ENCODE data around the gene PRTG. TPM values are rescaled to one million over a fixed set of nuclear protein-coding genes. Genes with fewer than 3 reads are reported as not detected.

PRTG gene
- total RNA-seq, 2 experiments from 2014 or later, result 0.15 TPM; not detected in 1

GRCh38 chr15:55770806-55771205, 27.9 kb upstream of the PRTG start:
- CTCF ChIA-PET (ENCODE audit: unreplicated experiment), result interaction anchor here (0.6 kb wide), 1 partner anchor 240 kb away, joined by 3 read pairs; no protein-coding TSS in a partner anchor
- H3K9me2 ChIP-seq (ENCODE audit: insufficient read depth, low read length), result no peaks in the 10 kb centered on the region
- no peak overlapping the region for H2AFZ ChIP-seq (ENCODE audit: low read length)
- intact Hi-C loops (cut with micrococcal nuclease; ENCODE audit: unreplicated experiment), result no loop called here
- H3K79me2 ChIP-seq (ENCODE audit: insufficient read depth, low read depth, low read length), result no peaks in the 10 kb centered on the region
- TF ChIP-seq EZH2phosphoT487 (IDR thresholded peaks at IDR 0.05; ENCODE audit: borderline replicate concordance, low read depth, low read length) (no peak), CTCF (conservative IDR thresholded peaks at IDR 0.05; ENCODE audit: low read length) (no peak)
- H3K4me3 ChIP-seq (ENCODE audit: low read depth, low read length, poor library complexity, severe bottlenecking), result no peak overlapping the region
- H3K9me3 ChIP-seq (ENCODE audit: low read length), result no peaks in the 10 kb centered on the region
- no peak overlapping the region for H3K4me2 ChIP-seq (ENCODE audit: low read length)
- H3K4me1 ChIP-seq (ENCODE audit: insufficient read depth, low read length, poor library complexity, severe bottlenecking), result no peaks in the 10 kb centered on the region
- no peak for DNase-seq (ENCODE audit: low spot score)
- no peaks in the 10 kb centered on the region for H4K20me1 ChIP-seq (ENCODE audit: insufficient read depth, low read length)
- no TSS peak for BruUV-seq (replicated peaks)
- H3K36me3 ChIP-seq (ENCODE audit: insufficient read depth, low read length), result no peaks in the 10 kb centered on the region
- POLR2A ChIA-PET, result interaction anchor here (0.6 kb wide), 1 partner anchor 28 kb away, joined by 3 read pairs; no protein-coding TSS in a partner anchor
- no peak overlapping the region for H3K27ac ChIP-seq (ENCODE audit: low read depth, low read length, poor library complexity, severe bottlenecking)

GRCh38 chr15:55770261-55770660, 27.3 kb upstream of the PRTG start:
- no peak overlapping the region for H3K27ac ChIP-seq (ENCODE audit: low read depth, low read length, poor library complexity, severe bottlenecking)
- ChIA-PET POLR2A (no interaction called here), CTCF (ENCODE audit: unreplicated experiment) (interaction anchor here (0.6 kb wide), 1 partner anchor 239 kb away, joined by 3 read pairs; no protein-coding TSS in a partner anchor)
- no peaks in the 10 kb centered on the region for H3K79me2 ChIP-seq (ENCODE audit: insufficient read depth, low read depth, low read length)
- no TSS peak for BruUV-seq (replicated peaks)
- no peak overlapping the region for H3K4me2 ChIP-seq (ENCODE audit: low read length)
- H2AFZ ChIP-seq (ENCODE audit: low read length), result no peak overlapping the region
- intact Hi-C loops (cut with micrococcal nuclease; ENCODE audit: unreplicated experiment), result no loop called here
- H3K36me3 ChIP-seq (ENCODE audit: insufficient read depth, low read length), result no peaks in the 10 kb centered on the region
- H3K4me1 ChIP-seq (ENCODE audit: insufficient read depth, low read length, poor library complexity, severe bottlenecking), result no peaks in the 10 kb centered on the region
- no peaks in the 10 kb centered on the region for H3K9me3 ChIP-seq (ENCODE audit: low read length)
- TF ChIP-seq CTCF (conservative IDR thresholded peaks at IDR 0.05; ENCODE audit: low read length), result no peak
- TF ChIP-seq EZH2phosphoT487 (IDR thresholded peaks at IDR 0.05; ENCODE audit: borderline replicate concordance, low read depth, low read length), result no peak
- H4K20me1 ChIP-seq (ENCODE audit: insufficient read depth, low read length), result no peaks in the 10 kb centered on the region
- no peak overlapping the region for H3K4me3 ChIP-seq (ENCODE audit: low read depth, low read length, poor library complexity, severe bottlenecking)
- no peak for DNase-seq (ENCODE audit: low spot score)
- H3K9me2 ChIP-seq (ENCODE audit: insufficient read depth, low read length), result no peaks in the 10 kb centered on the region

DNA sequence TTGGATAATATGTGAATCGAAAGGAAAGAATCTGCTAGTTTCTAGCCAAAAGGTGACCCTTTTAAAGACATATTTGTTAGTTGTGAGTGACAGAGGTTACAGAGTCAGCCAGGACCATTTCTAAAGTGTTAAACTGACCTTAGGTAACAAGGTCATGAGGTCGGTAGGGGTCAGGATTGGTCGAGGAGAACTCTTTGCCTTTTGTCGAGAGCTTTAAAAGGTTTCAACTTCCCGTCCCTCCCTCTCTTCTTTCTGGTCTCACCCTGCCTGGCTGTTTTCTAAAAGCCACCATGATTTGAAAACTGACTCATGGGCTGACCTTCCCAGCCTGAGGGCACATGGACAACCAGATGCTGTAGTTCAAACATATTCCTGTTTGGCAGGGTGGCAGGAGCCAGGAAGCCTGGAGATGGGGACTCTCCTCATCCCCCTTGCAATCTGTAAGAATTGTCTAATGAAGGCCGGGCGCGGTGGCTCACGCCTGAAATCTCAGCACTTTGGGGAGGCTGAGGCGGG, 25.8 kb upstream of the PRTG start:
- no peak for TF ChIP-seq CTCF (conservative IDR thresholded peaks at IDR 0.05; ENCODE audit: low read length)
- no peak for TF ChIP-seq EZH2phosphoT487 (IDR thresholded peaks at IDR 0.05; ENCODE audit: borderline replicate concordance, low read depth, low read length)
- H3K9me3 ChIP-seq (ENCODE audit: low read length), result no peaks in the 10 kb centered on the region

More for the DNA sequence above, 25.8 kb upstream of the PRTG start:
- Histone ChIP-seq H3K4me3 (ENCODE audit: low read depth, low read length, poor library complexity, severe bottlenecking) (no peak overlapping the region), H3K36me3 (ENCODE audit: insufficient read depth, low read length) (no peaks in the 10 kb centered on the region), H3K79me2 (ENCODE audit: insufficient read depth, low read depth, low read length) (no peaks in the 10 kb centered on the region), H3K27ac (ENCODE audit: low read depth, low read length, poor library complexity, severe bottlenecking) (no peak overlapping the region), H4K20me1 (ENCODE audit: insufficient read depth, low read length) (no peaks in the 10 kb centered on the region), H2AFZ (ENCODE audit: low read length) (no peak overlapping the region), H3K9me2 (ENCODE audit: insufficient read depth, low read length) (no peaks in the 10 kb centered on the region), H3K4me2 (ENCODE audit: low read length) (no peak overlapping the region), H3K4me1 (ENCODE audit: insufficient read depth, low read length, poor library complexity, severe bottlenecking) (no peaks in the 10 kb centered on the region)
- POLR2A ChIA-PET, result no interaction called here
- intact Hi-C loops (cut with micrococcal nuclease; ENCODE audit: unreplicated experiment), result no loop called here
- DNase-seq (ENCODE audit: low spot score), result no peak
- CTCF ChIA-PET (ENCODE audit: unreplicated experiment), result no interaction called here
- BruUV-seq (replicated peaks), result no TSS peak

All from OCI-LY7 (cell line).